K562 (cell line): ENCODE measurements around the gene CACTIN. TPM values are rescaled to one million over a fixed set of nuclear protein-coding genes. Genes with fewer than 3 reads are reported as not detected.
A peak's percentile ranks its signal among the peaks of the same experiment; 100 is the strongest.

ENCODE experiments used
- ATAC-seq: fragments of 200-7000 bp; cut with Tn5 transposase; 3 replicates; pipeline ENCODE4 v1.9.1; 2020; ENCODE audit warnings: moderate library complexity
- BruUV-seq: library from RNA; stranded (reverse); fragments of 400-500 nt; replicated peaks from 2 replicates; lab custom pipeline; 2021; lab: Mats Ljungman, UMichigan
- CTCF ChIA-PET: fragments of 300-600 bp; formaldehyde crosslinking; extraction: SDS; loops from one replicate; lab custom pipeline; 2021; ENCODE audit warnings: low intra/inter-chr PET ratio; lab: Yijun Ruan, JAX
- POLR2A ChIA-PET: fragments of 300-600, 350-650 bp; sonication (Branson Sonifier 250); formaldehyde crosslinking; extraction: SDS; loops from one replicate; lab custom pipeline; 2021; ENCODE audit warnings: antibody characterized with exemption, inconsistent platforms; lab: Yijun Ruan, JAX
- DNase-seq, 4 experiments: peaks; one replicate each; pipeline versions ENCODE4 v3.0.0 to v3.0.0-alpha.2; 2011 to 2018; ENCODE audit warnings: low spot score in 3 of 4, mixed read lengths in 3 of 4; ENCODE audit errors: extremely low read depth in 1 of 4
- FAIRE-seq: peaks from 2 replicates; lab custom pipeline; 2011; peaks lifted over from hg19 to GRCh38; lab: Jason Lieb, UNC
- H2AFZ ChIP-seq: 2 replicates; pipeline ENCODE4 v1.6.0; 2011; ENCODE audit warnings: low read depth, low read length, control low read depth, inconsistent platforms
- H3K27ac ChIP-seq: fragments of 200-600 bp; 3 replicates; pipeline ENCODE4 v1.8.0; 2011; ENCODE audit warnings: low read depth, mild to moderate bottlenecking, control low read depth, inconsistent platforms, low read length, moderate library complexity, mixed read lengths; ENCODE audit errors: extremely low read depth
- H3K27me3 ChIP-seq, 2 experiments: fragments of 300-600 bp in 1 of 2; 2 replicates in 1 of 2; 3 replicates in 1 of 2; pipeline versions ENCODE4 v1.6.0 to v1.8.0; 2011; ENCODE audit warnings: inconsistent platforms in 2 of 2, low read length in 2 of 2, mild to moderate bottlenecking in 1 of 2, mixed read lengths in 1 of 2, moderate library complexity in 1 of 2; ENCODE audit not compliant: control insufficient read depth in 2 of 2, insufficient read depth in 2 of 2
- H3K36me3 ChIP-seq: fragments of 300-600 bp; 3 replicates; pipeline ENCODE4 v1.8.0; 2011; ENCODE audit warnings: mild to moderate bottlenecking, low read length, inconsistent platforms; ENCODE audit not compliant: control insufficient read depth, insufficient read depth
- H3K4me1 ChIP-seq, 2 experiments: fragments of 200-600 bp in 1 of 2; replicated peaks in 1 of 2; 2 replicates in 1 of 2; 3 replicates in 1 of 2; pipeline versions ENCODE4 v1.5.1 to v1.8.0; 2011; ENCODE audit warnings: inconsistent platforms in 2 of 2, low read length in 2 of 2, mild to moderate bottlenecking in 1 of 2, mixed read lengths in 1 of 2, moderate library complexity in 1 of 2; ENCODE audit not compliant: control insufficient read depth in 2 of 2, insufficient read depth in 2 of 2
- H3K4me2 ChIP-seq: 2 replicates; pipeline ENCODE4 v1.6.1; 2011; ENCODE audit warnings: low read length, control low read depth, inconsistent platforms, mixed read lengths; ENCODE audit not compliant: insufficient read depth
- H3K4me3 ChIP-seq: fragments of 200-600 bp; sonication (generic), shearing (Covaris generic); 2 replicates; pipeline ENCODE4 v1.5.1; 2016; ENCODE audit warnings: control low read depth, inconsistent platforms
- H3K79me2 ChIP-seq: fragments of 200-600 bp; 3 replicates; pipeline ENCODE4 v1.8.0; 2011; ENCODE audit warnings: low read length, inconsistent platforms; ENCODE audit not compliant: control insufficient read depth, insufficient read depth
- H3K9ac ChIP-seq, 2 experiments: 2 replicates each; pipeline versions ENCODE4 v1.6.0 to v1.6.1; 2011; ENCODE audit warnings: low read depth in 2 of 2, low read length in 2 of 2, control low read depth in 1 of 2, inconsistent platforms in 1 of 2, mild to moderate bottlenecking in 1 of 2, mixed read lengths in 1 of 2; ENCODE audit not compliant: insufficient read depth in 1 of 2
- H3K9me1 ChIP-seq: one replicate; pipeline ENCODE4 v1.6.0; 2011; ENCODE audit warnings: inconsistent platforms, mild to moderate bottlenecking, low read length, moderate library complexity; ENCODE audit not compliant: control insufficient read depth, insufficient read depth
- H3K9me3 ChIP-seq: replicated peaks from 2 replicates; pipeline ENCODE4 v1.5.1; 2011; ENCODE audit warnings: low read depth, low read length, inconsistent platforms; ENCODE audit not compliant: control insufficient read depth, insufficient read depth
- H4K20me1 ChIP-seq: replicated peaks from 2 replicates; pipeline ENCODE4 v1.6.1; 2011; ENCODE audit warnings: low read length, inconsistent platforms, mixed read lengths; ENCODE audit not compliant: control insufficient read depth, insufficient read depth
- CXXC5 ChIP-seq: fragments of 250-450 bp; sonication (Bioruptor Pico); IDR thresholded peaks from 2 replicates; pipeline ENCODE4 v1.8.0; 2022; ENCODE audit warnings: inconsistent platforms, mild to moderate bottlenecking, moderate library complexity
- EGR1 ChIP-seq: fragments of 450-650 bp; conservative IDR thresholded peaks from 2 replicates; pipeline ENCODE4 v1.6.1; 2017; ENCODE audit warnings: mild to moderate bottlenecking
- GATAD2A ChIP-seq: fragments of 450-650 bp; IDR thresholded peaks from 2 replicates; pipeline ENCODE4 v1.6.1; 2017
- JUN ChIP-seq, 2 experiments: sonication (generic) in 1 of 2; formaldehyde crosslinking in 1 of 2; IDR thresholded peaks; 2 replicates each; pipeline versions ENCODE4 v1.6.1 to v1.8.0; 2012 to 2022; ENCODE audit warnings: borderline replicate concordance in 2 of 2, mild to moderate bottlenecking in 2 of 2, improper control_type of control experiment in 1 of 2, low read depth in 1 of 2, low read length in 1 of 2, missing genetic modification reagents in 1 of 2
- JUND ChIP-seq, 2 experiments: IDR thresholded peaks; 2 replicates in 1 of 2; 3 replicates in 1 of 2; pipeline ENCODE4 v1.6.1; 2011; ENCODE audit warnings: borderline replicate concordance in 2 of 2, low read depth in 2 of 2, low read length in 2 of 2, improper control_type of control experiment in 1 of 2, missing biosample characterization in 1 of 2, missing genetic modification characterization in 1 of 2, missing genetic modification reagents in 1 of 2
- NFXL1 ChIP-seq: fragments of 450-650 bp; formaldehyde crosslinking; IDR thresholded peaks from 2 replicates; pipeline ENCODE4 v1.4.0; 2021; ENCODE audit warnings: mild to moderate bottlenecking
- POLR2G ChIP-seq: fragments of 200-400 bp; formaldehyde crosslinking; IDR thresholded peaks from 2 replicates; pipeline ENCODE4 v1.6.1; 2017; ENCODE audit warnings: low read depth, mild to moderate bottlenecking, antibody characterized with exemption, low read length, moderate library complexity
- RBFOX2 ChIP-seq: fragments of 200-400 bp; formaldehyde crosslinking; IDR thresholded peaks from 2 replicates; pipeline ENCODE4 v1.6.1; 2017; ENCODE audit warnings: low read depth, mild to moderate bottlenecking, low read length, moderate library complexity
- SLC30A9 ChIP-seq: fragments of 250-450 bp; sonication (Bioruptor Pico); IDR thresholded peaks from 2 replicates; pipeline ENCODE4 v1.8.0; 2022; ENCODE audit warnings: mild to moderate bottlenecking, moderate library complexity
- ZNF354B ChIP-seq: fragments of 250-450 bp; sonication (Bioruptor Pico); IDR thresholded peaks from 2 replicates; pipeline ENCODE4 v1.4.0; 2020
- WGBS: fragments of 100-300 bp; shearing (Covaris generic); methylation state at CpG from one replicate; pipeline ENCODE4 v1.1.6; 2016; ENCODE audit warnings: low coverage, mixed read lengths; ENCODE audit not compliant: insufficient coverage; ENCODE audit errors: missing lambda C conversion rate; 5-methylcytosine and 5-hydroxymethylcytosine counted together
- in situ Hi-C: fragments of 300-500 bp; cut with MboI; formaldehyde crosslinking; loops from 4 replicates; pipeline ENCODE4 v1.15.0; 2018; ENCODE audit warnings: inconsistent platforms, mixed read lengths
- intact Hi-C: fragments of 100-400 bp; cut with micrococcal nuclease; formaldehyde crosslinking; loops from 2 replicates; pipeline ENCODE4 v1.14.2; 2022
- polyA plus RNA-seq, 8 experiments: library from polyadenylated mRNA; depleted of rRNA in 4 of 8; stranded (reverse) in 5 of 8; unstranded in 3 of 8; fragments of >200 nt; fragmentation: Nextera tagmentation in 2 of 8; fragmentation: Illumina TruSeq in 1 of 8; extraction: Ambion mirVana in 2 of 8; extraction: Trizol in 1 of 8; gene quantifications; 2 replicates each; pipeline versions ENCODE4 v1.2.1 to v1.2.3, GENCODE V29; 2011 to 2014; ENCODE audit warnings: inconsistent platforms in 1 of 8, missing spikeins in 1 of 8
- total RNA-seq, 7 experiments: library from RNA; depleted of rRNA in 6 of 7; stranded (reverse); fragments of >200 nt in 6 of 7; fragmentation: Illumina TruSeq in 2 of 7; extraction: Trizol in 2 of 7; gene quantifications; 2 replicates each; pipeline versions ENCODE4 v1.2.1 to v1.2.3, GENCODE V29; 2011 to 2021; ENCODE audit warnings: low replicate concordance in 1 of 7
- TF ChIP-seq, protein P1 (sequence below): fragments of 250-450 bp; sonication (Bioruptor Pico); IDR thresholded peaks from 2 replicates; pipeline ENCODE4 v1.8.0; 2021; ENCODE audit warnings: moderate library complexity, mild to moderate bottlenecking, inconsistent platforms
- TF ChIP-seq, protein P2 (sequence below): fragments of 250-450 bp; sonication (Bioruptor Pico); IDR thresholded peaks from 2 replicates; pipeline ENCODE4 v1.5.0; 2022; ENCODE audit warnings: mild to moderate bottlenecking
- TF ChIP-seq, protein P3 (sequence below): sonication (generic); formaldehyde crosslinking; IDR thresholded peaks from 2 replicates; pipeline ENCODE4 v1.8.1; 2023; ENCODE audit warnings: mild to moderate bottlenecking, missing genetic modification reagents

The CACTIN gene
- total and polyA plus RNA-seq, 9 of the 15 experiments (the other 6 are each of a cell fraction or from before 2014, with no cell fraction given): 0.15 to 49.2 (median 15.0) TPM

DNA sequence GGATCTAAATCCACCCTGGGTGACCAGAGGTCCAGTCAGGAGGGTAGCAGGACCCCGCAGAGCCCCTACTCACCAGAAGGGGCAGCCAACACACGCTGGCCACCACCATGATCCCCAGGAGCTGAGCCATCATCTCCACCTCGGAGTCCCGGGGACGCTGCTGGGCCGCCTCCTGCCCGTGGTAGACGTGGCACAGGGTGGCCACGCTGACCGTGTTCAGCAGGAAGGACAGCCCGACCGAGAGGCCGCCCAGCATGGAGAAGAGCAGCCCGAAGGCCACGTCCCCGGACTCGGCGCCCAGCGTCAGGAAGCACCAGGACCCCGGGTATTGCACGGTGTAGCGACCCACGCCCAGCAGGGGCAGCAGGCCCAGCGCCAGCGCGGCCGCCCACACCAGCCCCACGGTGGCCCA, 26.8 kb downstream of the CACTIN start (continued):
- TF ChIP-seq, protein P1, sequence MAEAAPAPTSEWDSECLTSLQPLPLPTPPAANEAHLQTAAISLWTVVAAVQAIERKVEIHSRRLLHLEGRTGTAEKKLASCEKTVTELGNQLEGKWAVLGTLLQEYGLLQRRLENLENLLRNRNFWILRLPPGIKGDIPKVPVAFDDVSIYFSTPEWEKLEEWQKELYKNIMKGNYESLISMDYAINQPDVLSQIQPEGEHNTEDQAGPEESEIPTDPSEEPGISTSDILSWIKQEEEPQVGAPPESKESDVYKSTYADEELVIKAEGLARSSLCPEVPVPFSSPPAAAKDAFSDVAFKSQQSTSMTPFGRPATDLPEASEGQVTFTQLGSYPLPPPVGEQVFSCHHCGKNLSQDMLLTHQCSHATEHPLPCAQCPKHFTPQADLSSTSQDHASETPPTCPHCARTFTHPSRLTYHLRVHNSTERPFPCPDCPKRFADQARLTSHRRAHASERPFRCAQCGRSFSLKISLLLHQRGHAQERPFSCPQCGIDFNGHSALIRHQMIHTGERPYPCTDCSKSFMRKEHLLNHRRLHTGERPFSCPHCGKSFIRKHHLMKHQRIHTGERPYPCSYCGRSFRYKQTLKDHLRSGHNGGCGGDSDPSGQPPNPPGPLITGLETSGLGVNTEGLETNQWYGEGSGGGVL (CRISPR knock-in tag): no peak
- TF ChIP-seq RBFOX2: peak; percentile 27; the same call in 1 of the 2 replicates

DNA sequence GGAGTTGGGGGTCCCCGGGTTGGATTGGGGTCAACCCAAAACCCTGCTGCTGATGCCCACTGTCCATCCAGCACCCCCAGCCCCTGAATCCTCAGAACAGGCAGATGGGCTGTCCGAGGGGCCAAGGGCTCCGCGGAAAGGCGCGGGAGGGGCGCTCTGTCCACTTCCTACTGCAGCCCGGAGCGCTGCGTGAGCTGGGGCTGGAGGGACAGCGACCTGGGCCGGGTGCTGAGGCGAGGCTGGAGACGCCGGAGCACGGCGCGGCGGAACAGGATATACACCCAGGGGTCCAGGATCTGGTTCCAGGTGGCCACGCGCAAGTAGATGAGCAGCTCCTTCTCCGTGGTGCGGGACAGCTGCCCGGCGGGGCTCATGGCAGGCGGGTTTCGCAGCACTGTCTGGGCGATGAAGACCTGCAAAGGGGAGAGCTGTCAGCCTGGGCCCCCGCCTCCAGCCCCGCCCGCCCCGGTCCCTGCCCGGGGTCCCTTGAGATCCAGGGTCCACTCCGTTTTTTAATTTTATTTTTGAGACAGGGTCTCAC, 31.0 kb downstream of the CACTIN start:
- no peak for FAIRE-seq
- TF ChIP-seq JUND (IDR thresholded peaks at IDR 0.05; ENCODE audit: borderline replicate concordance, low read depth, low read length) (no peak), JUND (tag; IDR thresholded peaks at IDR 0.05; ENCODE audit: borderline replicate concordance, low read depth, low read length) (no peak), ZNF354B (CRISPR knock-in tag) (no peak), SLC30A9 (CRISPR knock-in tag) (no peak), JUN (IDR thresholded peaks at IDR 0.05; ENCODE audit: borderline replicate concordance, low read depth, low read length) (no peak), JUN (CRISPR knock-in tag; IDR thresholded peaks at IDR 0.05; ENCODE audit: borderline replicate concordance) (no peak), POLR2G (peak; percentile 40; the same call in 1 of the 2 replicates), NFXL1 (CRISPR knock-in tag) (no peak), CXXC5 (CRISPR knock-in tag) (no peak), GATAD2A (no peak), EGR1 (no peak), RBFOX2 (0 out of 2 replicates have a peak, but pooled peaks have one; percentile 19)
- TF ChIP-seq, protein P2, sequence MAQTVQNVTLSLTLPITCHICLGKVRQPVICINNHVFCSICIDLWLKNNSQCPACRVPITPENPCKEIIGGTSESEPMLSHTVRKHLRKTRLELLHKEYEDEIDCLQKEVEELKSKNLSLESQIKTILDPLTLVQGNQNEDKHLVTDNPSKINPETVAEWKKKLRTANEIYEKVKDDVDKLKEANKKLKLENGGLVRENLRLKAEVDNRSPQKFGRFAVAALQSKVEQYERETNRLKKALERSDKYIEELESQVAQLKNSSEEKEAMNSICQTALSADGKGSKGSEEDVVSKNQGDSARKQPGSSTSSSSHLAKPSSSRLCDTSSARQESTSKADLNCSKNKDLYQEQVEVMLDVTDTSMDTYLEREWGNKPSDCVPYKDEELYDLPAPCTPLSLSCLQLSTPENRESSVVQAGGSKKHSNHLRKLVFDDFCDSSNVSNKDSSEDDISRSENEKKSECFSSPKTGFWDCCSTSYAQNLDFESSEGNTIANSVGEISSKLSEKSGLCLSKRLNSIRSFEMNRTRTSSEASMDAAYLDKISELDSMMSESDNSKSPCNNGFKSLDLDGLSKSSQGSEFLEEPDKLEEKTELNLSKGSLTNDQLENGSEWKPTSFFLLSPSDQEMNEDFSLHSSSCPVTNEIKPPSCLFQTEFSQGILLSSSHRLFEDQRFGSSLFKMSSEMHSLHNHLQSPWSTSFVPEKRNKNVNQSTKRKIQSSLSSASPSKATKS (CRISPR knock-in tag): no peak
- TF ChIP-seq, protein P3, sequence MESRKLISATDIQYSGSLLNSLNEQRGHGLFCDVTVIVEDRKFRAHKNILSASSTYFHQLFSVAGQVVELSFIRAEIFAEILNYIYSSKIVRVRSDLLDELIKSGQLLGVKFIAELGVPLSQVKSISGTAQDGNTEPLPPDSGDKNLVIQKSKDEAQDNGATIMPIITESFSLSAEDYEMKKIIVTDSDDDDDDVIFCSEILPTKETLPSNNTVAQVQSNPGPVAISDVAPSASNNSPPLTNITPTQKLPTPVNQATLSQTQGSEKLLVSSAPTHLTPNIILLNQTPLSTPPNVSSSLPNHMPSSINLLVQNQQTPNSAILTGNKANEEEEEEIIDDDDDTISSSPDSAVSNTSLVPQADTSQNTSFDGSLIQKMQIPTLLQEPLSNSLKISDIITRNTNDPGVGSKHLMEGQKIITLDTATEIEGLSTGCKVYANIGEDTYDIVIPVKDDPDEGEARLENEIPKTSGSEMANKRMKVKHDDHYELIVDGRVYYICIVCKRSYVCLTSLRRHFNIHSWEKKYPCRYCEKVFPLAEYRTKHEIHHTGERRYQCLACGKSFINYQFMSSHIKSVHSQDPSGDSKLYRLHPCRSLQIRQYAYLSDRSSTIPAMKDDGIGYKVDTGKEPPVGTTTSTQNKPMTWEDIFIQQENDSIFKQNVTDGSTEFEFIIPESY: peak; percentile 41; the same call in 1 of the 2 replicates

More for the DNA sequence above, 31.0 kb downstream of the CACTIN start:
- Histone ChIP-seq H3K79me2 (no peaks in the 10 kb centered on the region), H2AFZ (no peak overlapping the region), H3K9ac (no peak overlapping the region; a peak in 1 of 4 replicates), H3K4me2 (no peak overlapping the region), H3K27me3 (no peaks in the 10 kb centered on the region), H3K9me3 (peaks cover 14% of the 10 kb centered on the region), H3K36me3 (peaks cover 14% of the 10 kb centered on the region; the same call in 1 of the 3 replicates), H4K20me1 (no peaks in the 10 kb centered on the region), H3K9me1 (no peaks in the 10 kb centered on the region), H3K4me1 (peaks cover 0 to 20% of the 10 kb centered on the region in 2 experiments; a peak in 1 of 5 replicates), H3K4me3 (no peak overlapping the region), H3K27ac (no peak overlapping the region)
- no peak for DNase-seq
- no TSS peak for BruUV-seq
- ChIA-PET POLR2A (interaction anchor here (0.9 to 1.2 kb wide), 2 partner anchors 12 to 19 kb away, joined by 3 to 4 read pairs; no protein-coding TSS in a partner anchor), CTCF (no interaction called here)
- in situ Hi-C loops (no loop called here), intact Hi-C loops (no loop called here)
- WGBS: 96% methylated on average over 18 of the region's 34 CpGs
- ATAC-seq: no peak
